Esophagus squamous epithelium (tissue), 4 donors: ENCODE data around the gene ZNF789.

ENCODE experiments used
- POLR2A ChIP-seq, 4 donors: fragments of 450-650 bp; IDR thresholded peaks; one replicate each; pipeline ENCODE4 v1.6.1; 2017; ENCODE audit warnings: antibody characterized with exemption in 4 of 4, mild to moderate bottlenecking in 4 of 4, moderate library complexity in 3 of 4
- TF ChIP-seq, protein P1 (sequence below), 6 experiments: fragments of 450-650 bp in 4 of 6; fragments of 200-600 bp in 2 of 6; sonication (generic) in 2 of 6; IDR thresholded peaks; one replicate each; pipeline ENCODE4 v1.5.1; 2016 to 2019; ENCODE audit warnings: antibody characterized with exemption in 6 of 6, mild to moderate bottlenecking in 4 of 6, moderate library complexity in 4 of 6

- TF ChIP-seq, protein P1, sequence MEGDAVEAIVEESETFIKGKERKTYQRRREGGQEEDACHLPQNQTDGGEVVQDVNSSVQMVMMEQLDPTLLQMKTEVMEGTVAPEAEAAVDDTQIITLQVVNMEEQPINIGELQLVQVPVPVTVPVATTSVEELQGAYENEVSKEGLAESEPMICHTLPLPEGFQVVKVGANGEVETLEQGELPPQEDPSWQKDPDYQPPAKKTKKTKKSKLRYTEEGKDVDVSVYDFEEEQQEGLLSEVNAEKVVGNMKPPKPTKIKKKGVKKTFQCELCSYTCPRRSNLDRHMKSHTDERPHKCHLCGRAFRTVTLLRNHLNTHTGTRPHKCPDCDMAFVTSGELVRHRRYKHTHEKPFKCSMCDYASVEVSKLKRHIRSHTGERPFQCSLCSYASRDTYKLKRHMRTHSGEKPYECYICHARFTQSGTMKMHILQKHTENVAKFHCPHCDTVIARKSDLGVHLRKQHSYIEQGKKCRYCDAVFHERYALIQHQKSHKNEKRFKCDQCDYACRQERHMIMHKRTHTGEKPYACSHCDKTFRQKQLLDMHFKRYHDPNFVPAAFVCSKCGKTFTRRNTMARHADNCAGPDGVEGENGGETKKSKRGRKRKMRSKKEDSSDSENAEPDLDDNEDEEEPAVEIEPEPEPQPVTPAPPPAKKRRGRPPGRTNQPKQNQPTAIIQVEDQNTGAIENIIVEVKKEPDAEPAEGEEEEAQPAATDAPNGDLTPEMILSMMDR (IDR thresholded peaks at IDR 0.05) = no peak
- TF ChIP-seq POLR2A (IDR thresholded peaks at IDR 0.05) = no peak
Observed at GRCh38 chr7:99457650-99458493, 14.8 kb upstream of the ZNF789 start.
